Neuronal stem cell (in vitro differentiated cells): Measurements from ENCODE around the gene CDC123.
"Not testable (repeated sequence)": the region's sequence is repeated elsewhere in the genome, so short reads cannot be mapped to it uniquely, and the experiment has no call there.

Experiments
- DNase-seq: peaks from one replicate; pipeline ENCODE4 v3.0.0-alpha.2; 2013; ENCODE audit warnings: low spot score
- H2AFZ ChIP-seq: one replicate; pipeline ENCODE4 v1.6.1; 2013; ENCODE audit warnings: mild to moderate bottlenecking, low read length, inconsistent platforms
- H2AK5ac ChIP-seq: 2 replicates; pipeline ENCODE4 v1.6.1; 2013; ENCODE audit warnings: low read depth, mild to moderate bottlenecking, inconsistent platforms, low read length, moderate library complexity, mixed read lengths
- H2BK120ac ChIP-seq: 2 replicates; pipeline ENCODE4 v1.6.1; 2013; ENCODE audit warnings: low read depth, mild to moderate bottlenecking, inconsistent platforms, low read length, moderate library complexity, mixed read lengths
- H2BK12ac ChIP-seq: one replicate; pipeline ENCODE4 v1.6.1; 2013; ENCODE audit warnings: low read length, inconsistent platforms
- H2BK15ac ChIP-seq: 2 replicates; pipeline ENCODE4 v1.6.1; 2013; ENCODE audit warnings: mild to moderate bottlenecking, low read length, inconsistent platforms, mixed read lengths
- H2BK5ac ChIP-seq: one replicate; pipeline ENCODE4 v1.6.1; 2013; ENCODE audit warnings: inconsistent platforms, mild to moderate bottlenecking, low read length, moderate library complexity
- H3K14ac ChIP-seq: one replicate; pipeline ENCODE4 v1.6.1; 2013; ENCODE audit warnings: low read length, inconsistent platforms
- H3K18ac ChIP-seq: 2 replicates; pipeline ENCODE4 v1.6.1; 2013; ENCODE audit warnings: low read length, inconsistent platforms
- H3K23ac ChIP-seq: 2 replicates; pipeline ENCODE4 v1.6.1; 2013; ENCODE audit warnings: low read depth, mild to moderate bottlenecking, mixed read lengths, low read length, inconsistent platforms; ENCODE audit not compliant: poor library complexity
- H3K27ac ChIP-seq: replicated peaks from 3 replicates; pipeline ENCODE4 v1.5.1; 2013; ENCODE audit warnings: low read length, inconsistent platforms
- H3K27me3 ChIP-seq, 3 experiments: 2 replicates each; pipeline ENCODE4 v1.6.1; 2013; ENCODE audit warnings: low read length in 3 of 3, mild to moderate bottlenecking in 2 of 3, inconsistent platforms in 1 of 3, low read depth in 1 of 3, mixed read lengths in 1 of 3, moderate library complexity in 1 of 3; ENCODE audit not compliant: control insufficient read depth in 3 of 3, insufficient read depth in 3 of 3
- H3K36me3 ChIP-seq, 2 donors: replicated peaks in 1 of 2; 2 replicates each; pipeline ENCODE4 v1.6.1; 2013; ENCODE audit warnings: low read length in 2 of 2; ENCODE audit not compliant: control insufficient read depth in 2 of 2, insufficient read depth in 2 of 2
- H3K4ac ChIP-seq: 2 replicates; pipeline ENCODE4 v1.6.1; 2013; ENCODE audit warnings: inconsistent platforms, mild to moderate bottlenecking, low read length, moderate library complexity
- H3K4me1 ChIP-seq, 2 donors: 1 replicate in 1 of 2; 2 replicates in 1 of 2; pipeline ENCODE4 v1.6.1; 2013; ENCODE audit warnings: low read length in 2 of 2, low read depth in 1 of 2; ENCODE audit not compliant: control insufficient read depth in 2 of 2, insufficient read depth in 1 of 2
- H3K4me2 ChIP-seq: one replicate; pipeline ENCODE4 v1.6.1; 2013; ENCODE audit warnings: mild to moderate bottlenecking, low read length, inconsistent platforms; ENCODE audit not compliant: insufficient read depth, poor library complexity, severe bottlenecking
- H3K4me3 ChIP-seq, 2 donors: 2 replicates each; pipeline ENCODE4 v1.5.1; 2013; ENCODE audit warnings: low read length in 2 of 2, mild to moderate bottlenecking in 2 of 2, inconsistent platforms in 1 of 2, moderate library complexity in 1 of 2
- H3K79me1 ChIP-seq: one replicate; pipeline ENCODE4 v1.6.1; 2013; ENCODE audit warnings: low read depth, mild to moderate bottlenecking, inconsistent platforms, low read length, moderate library complexity
- H3K9ac ChIP-seq: one replicate; pipeline ENCODE4 v1.6.1; 2013; ENCODE audit warnings: mild to moderate bottlenecking, low read depth, low read length, inconsistent platforms; ENCODE audit not compliant: poor library complexity
- H3K9me3 ChIP-seq, 2 donors: replicated peaks in 1 of 2; 2 replicates each; pipeline versions ENCODE3 to v1.6.1; 2013; ENCODE audit warnings: low read length in 2 of 2, mild to moderate bottlenecking in 2 of 2, inconsistent platforms in 1 of 2, low read depth in 1 of 2, mixed read lengths in 1 of 2, moderate library complexity in 1 of 2; ENCODE audit not compliant: control insufficient read depth in 2 of 2, insufficient read depth in 1 of 2
- H4K8ac ChIP-seq: one replicate; pipeline ENCODE4 v1.6.1; 2013; ENCODE audit warnings: low read depth, mild to moderate bottlenecking, inconsistent platforms, low read length, moderate library complexity
- H4K91ac ChIP-seq: one replicate; pipeline ENCODE4 v1.6.1; 2013; ENCODE audit warnings: low read length, low read depth, mild to moderate bottlenecking, inconsistent platforms; ENCODE audit not compliant: poor library complexity
- WGBS, 2 donors: extraction: QIAGEN DNeasy Blood & Tissue Kit; methylation state at CpG; one replicate each; pipeline ENCODE4 v1.1.7; 2013; ENCODE audit warnings: missing lambda C conversion rate in 2 of 2, mixed read lengths in 1 of 2; ENCODE audit not compliant: insufficient read length in 2 of 2, insufficient replicate concordance in 1 of 2; ENCODE audit errors: extremely low coverage in 2 of 2; 5-methylcytosine and 5-hydroxymethylcytosine counted together

CDC123 gene

DNA sequence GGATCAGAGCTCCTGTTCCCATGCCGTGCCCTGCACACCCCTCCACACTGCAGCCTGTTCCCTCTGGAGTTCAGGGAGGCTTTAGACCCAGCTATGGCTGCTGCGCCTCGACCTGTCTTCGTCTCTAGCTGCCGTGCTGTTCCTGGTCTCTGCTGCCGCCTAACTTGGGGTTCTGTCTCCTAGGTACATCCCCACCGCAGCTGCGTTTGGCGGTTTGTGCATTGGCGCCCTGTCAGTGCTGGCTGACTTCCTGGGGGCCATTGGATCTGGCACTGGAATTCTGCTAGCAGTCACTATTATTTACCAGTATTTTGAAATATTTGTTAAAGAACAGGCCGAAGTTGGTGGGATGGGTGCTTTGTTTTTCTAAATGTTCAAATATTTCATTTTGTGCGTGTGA is 31.9 kb upstream of the CDC123 start:
- Histone ChIP-seq H3K23ac (peak overlapping the region; percentile 40), H3K27ac (no peak overlapping the region), H4K91ac (no peak overlapping the region), H3K4ac (no peak overlapping the region), H3K9me3 (no peaks in the 10 kb centered on the region), H3K4me1 (no peaks in the 10 kb centered on the region), H3K14ac (no peak overlapping the region), H2AFZ (no peak overlapping the region), H3K36me3 (peaks cover 31 to 96% of the 10 kb centered on the region in 2 donors), H3K4me3 (peak overlapping the region in 1 of 2 donors; percentile 31), H2BK12ac (no peak overlapping the region), H3K79me1 (no peaks in the 10 kb centered on the region), H3K9ac (no peak overlapping the region), H2BK15ac (no peak overlapping the region), H3K27me3 (no peaks in the 10 kb centered on the region), H2BK120ac (no peak overlapping the region), H2BK5ac (no peak overlapping the region), H4K8ac (no peak overlapping the region), H3K18ac (no peak overlapping the region), H3K4me2 (no peak overlapping the region), H2AK5ac (no peak overlapping the region)
- no CpG with 5 or more reads among the region's 12 CpGs for WGBS, 2 donors
- no peak for DNase-seq

DNA sequence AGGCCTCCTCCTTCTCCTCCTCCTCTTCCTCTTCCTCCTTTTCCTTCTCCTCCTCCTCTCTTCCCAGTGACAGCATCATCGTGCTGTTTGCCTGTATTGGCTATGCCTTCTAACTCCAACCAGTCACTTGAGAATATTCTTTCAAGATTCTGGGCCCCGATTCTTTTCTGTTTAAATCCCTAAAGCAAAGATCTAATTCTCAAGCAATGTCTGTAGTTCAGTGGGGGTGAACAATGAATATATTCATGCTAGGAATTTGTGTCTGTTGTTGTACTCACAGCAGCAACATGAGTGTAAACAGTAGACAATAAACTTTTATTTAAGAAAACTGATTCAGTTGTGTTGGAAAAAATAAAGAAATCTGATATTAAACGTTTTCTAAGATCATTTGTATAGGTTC is 31.0 kb upstream of the CDC123 start:
- Histone ChIP-seq H2BK120ac (no peak overlapping the region), H3K79me1 (no peaks in the 10 kb centered on the region), H3K9me3 (no peaks in the 10 kb centered on the region), H3K4me1 (no peaks in the 10 kb centered on the region), H3K23ac (no peak overlapping the region), H3K18ac (no peak overlapping the region), H3K14ac (no peak overlapping the region), H3K27me3 (no peaks in the 10 kb centered on the region), H3K9ac (no peak overlapping the region), H4K91ac (no peak overlapping the region), H3K36me3 (peaks cover 34 to 96% of the 10 kb centered on the region in 2 donors), H4K8ac (no peak overlapping the region), H2AFZ (no peak overlapping the region), H3K27ac (no peak overlapping the region), H2BK12ac (no peak overlapping the region), H2BK15ac (no peak overlapping the region), H3K4me2 (no peak overlapping the region), H2AK5ac (no peak overlapping the region), H3K4ac (no peak overlapping the region), H3K4me3 (no peak overlapping the region), H2BK5ac (no peak overlapping the region)
- no peak for DNase-seq
- no CpG with 5 or more reads among the region's 3 CpGs for WGBS, 2 donors

- no peak overlapping the region for H2BK120ac ChIP-seq
- no peak overlapping the region for H4K91ac ChIP-seq
- H2BK15ac ChIP-seq: no peak overlapping the region
- WGBS, 2 donors: no CpG with 5 or more reads among the region's 6 CpGs
- no peak overlapping the region for H3K4me3 ChIP-seq
- H3K27ac ChIP-seq: no peak overlapping the region
- H3K27me3 ChIP-seq: no peaks in the 10 kb centered on the region
- no peak overlapping the region for H3K4me2 ChIP-seq
- no peak overlapping the region for H3K4ac ChIP-seq
- H3K79me1 ChIP-seq: no peaks in the 10 kb centered on the region
- no peak overlapping the region for H3K9ac ChIP-seq
- H3K9me3 ChIP-seq: no peaks in the 10 kb centered on the region
- no peak overlapping the region for H4K8ac ChIP-seq
- no peak for DNase-seq
- H3K23ac ChIP-seq: no peak overlapping the region
- H3K36me3 ChIP-seq: peaks cover 33 to 96% of the 10 kb centered on the region in 2 donors
- H3K18ac ChIP-seq: no peak overlapping the region
- H2AK5ac ChIP-seq: no peak overlapping the region
- H3K4me1 ChIP-seq: no peaks in the 10 kb centered on the region
- no peak overlapping the region for H2BK12ac ChIP-seq
- no peak overlapping the region for H3K14ac ChIP-seq
- H2BK5ac ChIP-seq: no peak overlapping the region
- H2AFZ ChIP-seq: no peak overlapping the region
These were observed 29.8 kb upstream of the CDC123 start for GRCh38 chr10:12165999-12166775.

- not testable (repeated sequence) for H3K23ac ChIP-seq, DNase-seq, H3K4me2 ChIP-seq, H2BK120ac ChIP-seq, H3K4me1 ChIP-seq, H2AFZ ChIP-seq, H4K8ac ChIP-seq, H3K79me1 ChIP-seq, H3K4me3 ChIP-seq, H3K9me3 ChIP-seq, H3K9ac ChIP-seq, H4K91ac ChIP-seq, H2BK15ac ChIP-seq, H2BK5ac ChIP-seq, H3K4ac ChIP-seq, H2BK12ac ChIP-seq, H3K27me3 ChIP-seq, H3K14ac ChIP-seq, H2AK5ac ChIP-seq, H3K27ac ChIP-seq, H3K18ac ChIP-seq
- WGBS, 2 donors: no CpG with 5 or more reads among the region's 6 CpGs
- peaks cover 35 to 88% of the 10 kb centered on the region in 2 donors for H3K36me3 ChIP-seq
These were observed 24.5 kb upstream of the CDC123 start for GRCh38 chr10:12171512-12171911.
